HEK293T (cell line): ENCODE measurements around the gene CRAT.

Experiments
- ARNT ChIP-seq: fragments of 450-650 bp; IDR thresholded peaks from 2 replicates; pipeline ENCODE4 v1.6.1; 2017; ENCODE audit warnings: mild to moderate bottlenecking
- CTBP1 ChIP-seq: fragments of 450-650 bp; IDR thresholded peaks from 2 replicates; pipeline ENCODE4 v1.6.1; 2016; ENCODE audit warnings: borderline replicate concordance

- TF ChIP-seq ARNT (no peak), CTBP1 (no peak)
Measured at GRCh38 chr9:129124506-129125069, 14.0 kb upstream of the CRAT start.
